ENCODE data around the gene RAVER1. TPM values are rescaled to one million over a fixed set of nuclear protein-coding genes. Genes with fewer than 3 reads are reported as not detected.
A peak's percentile ranks its signal among the peaks of the same experiment; 100 is the strongest.

RAVER1 gene
- total RNA-seq, 1 experiment from 2014 or later = 86.9 TPM

DNA sequence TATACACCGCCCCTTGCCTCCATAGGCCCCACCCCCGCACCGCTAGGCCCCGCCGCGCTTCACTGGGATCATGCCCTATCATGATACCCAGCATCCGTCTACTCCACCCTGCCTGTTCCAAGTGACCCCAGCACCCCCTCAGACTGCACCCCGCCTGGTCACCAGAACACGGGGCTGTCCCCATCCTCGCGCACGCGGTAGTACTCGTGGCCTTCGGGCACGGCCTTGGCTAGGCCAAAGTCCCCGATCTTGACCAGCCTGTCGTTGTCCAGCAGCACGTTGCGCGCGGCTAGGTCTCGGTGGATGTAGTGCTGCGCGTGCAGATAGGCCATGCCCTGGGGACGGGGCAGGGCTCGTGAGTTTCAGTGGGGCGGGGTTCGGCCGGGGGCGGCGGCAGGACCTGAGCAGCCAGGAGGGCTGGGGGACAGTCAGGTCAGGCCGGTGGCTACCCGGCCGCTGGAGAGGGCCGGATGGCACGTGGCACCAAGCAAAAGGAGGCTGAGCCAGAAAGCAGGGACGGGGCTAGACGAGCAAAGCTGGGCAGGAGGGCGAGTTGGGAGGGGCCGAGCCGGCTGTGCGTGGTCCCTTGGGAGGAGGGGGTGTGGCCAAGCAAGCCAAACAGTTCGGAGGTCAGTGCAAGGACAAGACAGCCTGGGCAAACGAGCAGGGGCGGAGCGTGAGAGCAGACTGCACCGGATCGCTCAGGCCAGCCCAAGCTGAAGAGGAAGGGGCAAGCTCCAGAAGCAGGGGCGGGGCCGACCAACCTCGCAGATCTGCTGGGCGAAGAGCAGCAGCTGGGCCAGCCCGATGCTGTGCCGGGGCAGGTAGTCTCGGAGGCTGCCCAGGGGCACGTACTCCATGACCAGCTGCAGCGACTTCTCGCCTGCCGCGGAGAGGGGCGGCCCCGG, 19.7 kb upstream of the RAVER1 start (continued):
- TF ChIP-seq, protein P1, sequence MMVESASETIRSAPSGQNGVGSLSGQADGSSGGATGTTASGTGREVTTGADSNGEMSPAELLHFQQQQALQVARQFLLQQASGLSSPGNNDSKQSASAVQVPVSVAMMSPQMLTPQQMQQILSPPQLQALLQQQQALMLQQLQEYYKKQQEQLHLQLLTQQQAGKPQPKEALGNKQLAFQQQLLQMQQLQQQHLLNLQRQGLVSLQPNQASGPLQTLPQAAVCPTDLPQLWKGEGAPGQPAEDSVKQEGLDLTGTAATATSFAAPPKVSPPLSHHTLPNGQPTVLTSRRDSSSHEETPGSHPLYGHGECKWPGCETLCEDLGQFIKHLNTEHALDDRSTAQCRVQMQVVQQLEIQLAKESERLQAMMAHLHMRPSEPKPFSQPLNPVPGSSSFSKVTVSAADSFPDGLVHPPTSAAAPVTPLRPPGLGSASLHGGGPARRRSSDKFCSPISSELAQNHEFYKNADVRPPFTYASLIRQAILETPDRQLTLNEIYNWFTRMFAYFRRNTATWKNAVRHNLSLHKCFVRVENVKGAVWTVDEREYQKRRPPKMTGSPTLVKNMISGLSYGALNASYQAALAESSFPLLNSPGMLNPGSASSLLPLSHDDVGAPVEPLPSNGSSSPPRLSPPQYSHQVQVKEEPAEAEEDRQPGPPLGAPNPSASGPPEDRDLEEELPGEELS (CRISPR knock-in tag; IDR thresholded peaks at IDR 0.05) = no peak
- TF ChIP-seq, protein P2, sequence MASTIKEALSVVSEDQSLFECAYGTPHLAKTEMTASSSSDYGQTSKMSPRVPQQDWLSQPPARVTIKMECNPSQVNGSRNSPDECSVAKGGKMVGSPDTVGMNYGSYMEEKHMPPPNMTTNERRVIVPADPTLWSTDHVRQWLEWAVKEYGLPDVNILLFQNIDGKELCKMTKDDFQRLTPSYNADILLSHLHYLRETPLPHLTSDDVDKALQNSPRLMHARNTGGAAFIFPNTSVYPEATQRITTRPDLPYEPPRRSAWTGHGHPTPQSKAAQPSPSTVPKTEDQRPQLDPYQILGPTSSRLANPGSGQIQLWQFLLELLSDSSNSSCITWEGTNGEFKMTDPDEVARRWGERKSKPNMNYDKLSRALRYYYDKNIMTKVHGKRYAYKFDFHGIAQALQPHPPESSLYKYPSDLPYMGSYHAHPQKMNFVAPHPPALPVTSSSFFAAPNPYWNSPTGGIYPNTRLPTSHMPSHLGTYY (CRISPR knock-in tag; IDR thresholded peaks at IDR 0.05) = no peak
- TF ChIP-seq SMAD3 (CRISPR knock-in tag; IDR thresholded peaks at IDR 0.05; ENCODE audit: borderline replicate concordance) = 0 out of 2 replicates have a peak, but pooled peaks have one; percentile 52
- no peak for TF ChIP-seq KAT7 (CRISPR knock-in tag; IDR thresholded peaks at IDR 0.05; ENCODE audit: borderline replicate concordance)
- TF ChIP-seq HMGA2 (CRISPR knock-in tag; IDR thresholded peaks at IDR 0.05) = no peak
- TF ChIP-seq, protein P3, sequence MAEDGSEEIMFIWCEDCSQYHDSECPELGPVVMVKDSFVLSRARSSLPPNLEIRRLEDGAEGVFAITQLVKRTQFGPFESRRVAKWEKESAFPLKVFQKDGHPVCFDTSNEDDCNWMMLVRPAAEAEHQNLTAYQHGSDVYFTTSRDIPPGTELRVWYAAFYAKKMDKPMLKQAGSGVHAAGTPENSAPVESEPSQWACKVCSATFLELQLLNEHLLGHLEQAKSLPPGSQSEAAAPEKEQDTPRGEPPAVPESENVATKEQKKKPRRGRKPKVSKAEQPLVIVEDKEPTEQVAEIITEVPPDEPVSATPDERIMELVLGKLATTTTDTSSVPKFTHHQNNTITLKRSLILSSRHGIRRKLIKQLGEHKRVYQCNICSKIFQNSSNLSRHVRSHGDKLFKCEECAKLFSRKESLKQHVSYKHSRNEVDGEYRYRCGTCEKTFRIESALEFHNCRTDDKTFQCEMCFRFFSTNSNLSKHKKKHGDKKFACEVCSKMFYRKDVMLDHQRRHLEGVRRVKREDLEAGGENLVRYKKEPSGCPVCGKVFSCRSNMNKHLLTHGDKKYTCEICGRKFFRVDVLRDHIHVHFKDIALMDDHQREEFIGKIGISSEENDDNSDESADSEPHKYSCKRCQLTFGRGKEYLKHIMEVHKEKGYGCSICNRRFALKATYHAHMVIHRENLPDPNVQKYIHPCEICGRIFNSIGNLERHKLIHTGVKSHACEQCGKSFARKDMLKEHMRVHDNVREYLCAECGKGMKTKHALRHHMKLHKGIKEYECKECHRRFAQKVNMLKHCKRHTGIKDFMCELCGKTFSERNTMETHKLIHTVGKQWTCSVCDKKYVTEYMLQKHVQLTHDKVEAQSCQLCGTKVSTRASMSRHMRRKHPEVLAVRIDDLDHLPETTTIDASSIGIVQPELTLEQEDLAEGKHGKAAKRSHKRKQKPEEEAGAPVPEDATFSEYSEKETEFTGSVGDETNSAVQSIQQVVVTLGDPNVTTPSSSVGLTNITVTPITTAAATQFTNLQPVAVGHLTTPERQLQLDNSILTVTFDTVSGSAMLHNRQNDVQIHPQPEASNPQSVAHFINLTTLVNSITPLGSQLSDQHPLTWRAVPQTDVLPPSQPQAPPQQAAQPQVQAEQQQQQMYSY (CRISPR knock-in tag; IDR thresholded peaks at IDR 0.05) = no peak
- peak; percentile 50; the same call in 1 of the 2 replicates for TF ChIP-seq NFE2L1 (CRISPR knock-in tag; IDR thresholded peaks at IDR 0.05)
- no peak for TF ChIP-seq ZNF416 (CRISPR knock-in tag; IDR thresholded peaks at IDR 0.05)
- no peak for TF ChIP-seq RELA (CRISPR knock-in tag; IDR thresholded peaks at IDR 0.05; ENCODE audit: borderline replicate concordance)
- TF ChIP-seq, protein P4, sequence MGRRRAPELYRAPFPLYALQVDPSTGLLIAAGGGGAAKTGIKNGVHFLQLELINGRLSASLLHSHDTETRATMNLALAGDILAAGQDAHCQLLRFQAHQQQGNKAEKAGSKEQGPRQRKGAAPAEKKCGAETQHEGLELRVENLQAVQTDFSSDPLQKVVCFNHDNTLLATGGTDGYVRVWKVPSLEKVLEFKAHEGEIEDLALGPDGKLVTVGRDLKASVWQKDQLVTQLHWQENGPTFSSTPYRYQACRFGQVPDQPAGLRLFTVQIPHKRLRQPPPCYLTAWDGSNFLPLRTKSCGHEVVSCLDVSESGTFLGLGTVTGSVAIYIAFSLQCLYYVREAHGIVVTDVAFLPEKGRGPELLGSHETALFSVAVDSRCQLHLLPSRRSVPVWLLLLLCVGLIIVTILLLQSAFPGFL (CRISPR knock-in tag; IDR thresholded peaks at IDR 0.05; ENCODE audit: borderline replicate concordance) = no peak
- TF ChIP-seq, protein P5, sequence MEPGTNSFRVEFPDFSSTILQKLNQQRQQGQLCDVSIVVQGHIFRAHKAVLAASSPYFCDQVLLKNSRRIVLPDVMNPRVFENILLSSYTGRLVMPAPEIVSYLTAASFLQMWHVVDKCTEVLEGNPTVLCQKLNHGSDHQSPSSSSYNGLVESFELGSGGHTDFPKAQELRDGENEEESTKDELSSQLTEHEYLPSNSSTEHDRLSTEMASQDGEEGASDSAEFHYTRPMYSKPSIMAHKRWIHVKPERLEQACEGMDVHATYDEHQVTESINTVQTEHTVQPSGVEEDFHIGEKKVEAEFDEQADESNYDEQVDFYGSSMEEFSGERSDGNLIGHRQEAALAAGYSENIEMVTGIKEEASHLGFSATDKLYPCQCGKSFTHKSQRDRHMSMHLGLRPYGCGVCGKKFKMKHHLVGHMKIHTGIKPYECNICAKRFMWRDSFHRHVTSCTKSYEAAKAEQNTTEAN (CRISPR knock-in tag; IDR thresholded peaks at IDR 0.05) = 0 out of 2 replicates have a peak, but pooled peaks have one; percentile 50

DNA sequence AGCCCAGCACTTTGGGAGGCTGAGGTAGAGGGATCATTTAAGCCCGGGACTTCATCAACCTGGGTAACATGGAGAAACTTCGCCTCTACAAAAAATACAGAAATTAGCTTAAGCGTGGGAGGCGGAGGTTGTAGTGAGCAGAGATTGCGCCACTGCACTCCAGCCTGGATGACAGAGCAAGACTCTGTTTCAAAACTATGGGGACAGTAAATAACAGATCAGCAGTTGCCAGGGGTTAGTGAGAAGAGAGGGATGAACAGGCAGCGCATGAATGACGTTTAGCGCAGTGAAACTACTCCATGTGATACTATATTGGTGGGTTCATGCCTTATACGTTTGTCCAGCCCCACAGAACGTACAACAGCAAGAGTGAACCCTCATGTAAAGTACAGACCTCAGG, 13.2 kb upstream of the RAVER1 start:
- Mint-ChIP-seq H3K27me3 (ENCODE audit: low read depth) (no peaks in the 10 kb centered on the region), H3K36me3 (no peaks in the 10 kb centered on the region), H3K27ac (no peak overlapping the region), H3K9me3 (no peaks in the 10 kb centered on the region), H3K4me3 (no peak overlapping the region), H3K4me1 (no peaks in the 10 kb centered on the region)
- ChIA-PET CTCF (no interaction called here), POLR2A (interaction anchor here (0.7 kb wide), 1 partner anchor 101 kb away, joined by 3 read pairs; no protein-coding TSS in a partner anchor)
- no peak for TF ChIP-seq OVOL2 (CRISPR knock-in tag; IDR thresholded peaks at IDR 0.05; ENCODE audit: borderline replicate concordance)
- TF ChIP-seq TP53 (CRISPR knock-in tag; IDR thresholded peaks at IDR 0.05) = no peak
- TF ChIP-seq, protein P4 (CRISPR knock-in tag; IDR thresholded peaks at IDR 0.05; ENCODE audit: borderline replicate concordance) = no peak
- no peak for TF ChIP-seq SOX15 (CRISPR knock-in tag; IDR thresholded peaks at IDR 0.05)
- TF ChIP-seq ZBTB21 (CRISPR knock-in tag; IDR thresholded peaks at IDR 0.05; ENCODE audit: borderline replicate concordance) = no peak
- no peak for TF ChIP-seq TEAD4 (CRISPR knock-in tag; IDR thresholded peaks at IDR 0.05)
- no peak for TF ChIP-seq FOXJ3 (CRISPR knock-in tag; IDR thresholded peaks at IDR 0.05; ENCODE audit: borderline replicate concordance)
- no peak for TF ChIP-seq KAT7 (CRISPR knock-in tag; IDR thresholded peaks at IDR 0.05; ENCODE audit: borderline replicate concordance)
- no peak for TF ChIP-seq JUN (CRISPR knock-in tag; IDR thresholded peaks at IDR 0.05)
- TF ChIP-seq RORB (CRISPR knock-in tag; IDR thresholded peaks at IDR 0.05) = no peak
- TF ChIP-seq, protein P6, sequence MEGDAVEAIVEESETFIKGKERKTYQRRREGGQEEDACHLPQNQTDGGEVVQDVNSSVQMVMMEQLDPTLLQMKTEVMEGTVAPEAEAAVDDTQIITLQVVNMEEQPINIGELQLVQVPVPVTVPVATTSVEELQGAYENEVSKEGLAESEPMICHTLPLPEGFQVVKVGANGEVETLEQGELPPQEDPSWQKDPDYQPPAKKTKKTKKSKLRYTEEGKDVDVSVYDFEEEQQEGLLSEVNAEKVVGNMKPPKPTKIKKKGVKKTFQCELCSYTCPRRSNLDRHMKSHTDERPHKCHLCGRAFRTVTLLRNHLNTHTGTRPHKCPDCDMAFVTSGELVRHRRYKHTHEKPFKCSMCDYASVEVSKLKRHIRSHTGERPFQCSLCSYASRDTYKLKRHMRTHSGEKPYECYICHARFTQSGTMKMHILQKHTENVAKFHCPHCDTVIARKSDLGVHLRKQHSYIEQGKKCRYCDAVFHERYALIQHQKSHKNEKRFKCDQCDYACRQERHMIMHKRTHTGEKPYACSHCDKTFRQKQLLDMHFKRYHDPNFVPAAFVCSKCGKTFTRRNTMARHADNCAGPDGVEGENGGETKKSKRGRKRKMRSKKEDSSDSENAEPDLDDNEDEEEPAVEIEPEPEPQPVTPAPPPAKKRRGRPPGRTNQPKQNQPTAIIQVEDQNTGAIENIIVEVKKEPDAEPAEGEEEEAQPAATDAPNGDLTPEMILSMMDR (IDR thresholded peaks at IDR 0.05) = no peak
- no peak for TF ChIP-seq ZNF232 (CRISPR knock-in tag; IDR thresholded peaks at IDR 0.05)
- ATAC-seq = no peak
- no peak for DNase-seq (ENCODE audit: low spot score)

Measured in WTC11 (cell line).